HepG2 (cell line): ENCODE data around the gene AGAP1. TPM values are rescaled to one million over a fixed set of nuclear protein-coding genes. Genes with fewer than 3 reads are reported as not detected.

Experiments used
- CHD2 ChIP-seq: IDR thresholded peaks from 2 replicates; pipeline ENCODE4 v1.6.1; 2011; ENCODE audit warnings: low read depth, low read length, improper control_type of control experiment
- FOXK1 ChIP-seq: sonication (generic); formaldehyde crosslinking; IDR thresholded peaks from 2 replicates; pipeline ENCODE4 v1.4.0; 2020; ENCODE audit warnings: low read depth, missing genetic modification reagents, borderline replicate concordance
- HDAC1 ChIP-seq: sonication (generic); formaldehyde crosslinking; IDR thresholded peaks from 2 replicates; pipeline ENCODE4 v1.5.1; 2020; ENCODE audit warnings: mild to moderate bottlenecking, missing genetic modification reagents
- MIXL1 ChIP-seq: IDR thresholded peaks from 2 replicates; pipeline ENCODE4 v1.6.1; 2016
- SMAD9 ChIP-seq: sonication (generic); formaldehyde crosslinking; IDR thresholded peaks from 2 replicates; pipeline ENCODE4 v1.5.1; 2020; ENCODE audit warnings: mild to moderate bottlenecking, missing genetic modification reagents
- TSC22D2 ChIP-seq: sonication (generic); formaldehyde crosslinking; IDR thresholded peaks from 2 replicates; pipeline ENCODE4 v1.5.1; 2020; ENCODE audit warnings: missing genetic modification reagents, mild to moderate bottlenecking, borderline replicate concordance
- UBTF ChIP-seq: sonication (generic); formaldehyde crosslinking; IDR thresholded peaks from 2 replicates; pipeline ENCODE4 v1.4.0; 2020; ENCODE audit warnings: mild to moderate bottlenecking, missing genetic modification reagents
- ZFP90 ChIP-seq: sonication (generic); formaldehyde crosslinking; IDR thresholded peaks from 2 replicates; pipeline ENCODE4 v1.8.0; 2022; ENCODE audit warnings: missing genetic modification reagents, mild to moderate bottlenecking, inconsistent platforms, borderline replicate concordance
- ZKSCAN1 ChIP-seq: fragments of 150-350 bp; IDR thresholded peaks from 2 replicates; pipeline ENCODE4 v1.6.1; 2014; ENCODE audit warnings: low read length
- ZNF30 ChIP-seq: sonication (generic); formaldehyde crosslinking; IDR thresholded peaks from 2 replicates; pipeline ENCODE4 v1.5.0; 2020; ENCODE audit warnings: mild to moderate bottlenecking, missing genetic modification reagents
- ZSCAN30 ChIP-seq: sonication (generic); formaldehyde crosslinking; IDR thresholded peaks from 2 replicates; pipeline ENCODE4 v1.5.0; 2020; ENCODE audit warnings: mild to moderate bottlenecking, missing genetic modification reagents
- polyA plus RNA-seq, 8 experiments: library from polyadenylated mRNA; depleted of rRNA in 3 of 8; stranded (reverse) in 7 of 8; unstranded in 1 of 8; fragments of >200 nt; fragmentation: Illumina TruSeq in 4 of 8; extraction: Trizol in 4 of 8; gene quantifications; 2 replicates each; pipeline versions ENCODE4 v1.2.1 to v1.2.3, GENCODE V29; 2011 to 2016; ENCODE audit warnings: low read depth in 4 of 8, missing spikeins in 1 of 8, mixed read lengths in 1 of 8; ENCODE audit not compliant: insufficient read depth in 1 of 8
- total RNA-seq, 5 experiments: library from RNA; depleted of rRNA; stranded (reverse); fragments of >200 nt; fragmentation: Illumina TruSeq; extraction: Trizol; gene quantifications; 2 replicates each; pipeline ENCODE4 v1.2.3, GENCODE V29; 2016; ENCODE audit warnings: low read depth in 1 of 5
- TF ChIP-seq, protein P1 (sequence below): sonication (generic); formaldehyde crosslinking; IDR thresholded peaks from 2 replicates; pipeline ENCODE4 v1.4.0; 2020; ENCODE audit warnings: mild to moderate bottlenecking, missing genetic modification reagents, borderline replicate concordance

AGAP1 gene
- total and polyA plus RNA-seq, 2 of the 13 experiments (the other 11 are each of a cell fraction or from before 2014, with no cell fraction given) = 21.2 to 32.7 TPM

DNA sequence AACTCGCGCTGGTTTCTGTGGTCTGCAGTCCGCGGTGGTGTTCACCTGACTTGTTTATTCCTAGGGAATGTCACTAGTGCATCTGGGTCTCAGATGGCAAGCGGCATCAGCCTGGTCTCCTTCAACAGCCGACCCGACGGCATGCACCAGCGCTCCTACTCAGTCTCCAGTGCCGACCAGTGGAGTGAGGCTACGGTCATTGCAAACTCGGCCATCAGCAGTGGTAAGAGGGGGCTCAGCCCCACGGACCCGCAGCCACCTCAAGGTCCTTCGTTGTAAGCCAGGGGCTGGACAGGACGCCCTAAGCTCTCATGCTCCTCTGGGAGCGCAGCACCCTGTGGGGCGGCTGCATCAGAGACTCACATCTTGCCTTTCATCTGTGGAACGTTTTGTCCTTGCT lies 436.9 kb downstream of the AGAP1 start (continued):
- TF ChIP-seq ZSCAN30 (CRISPR knock-in tag) (no peak), ZKSCAN1 (no peak), HDAC1 (CRISPR knock-in tag) (no peak), MIXL1 (no peak), ZNF30 (CRISPR knock-in tag) (no peak), FOXK1 (CRISPR knock-in tag) (no peak), ZFP90 (no peak), UBTF (no peak), TSC22D2 (CRISPR knock-in tag) (no peak), SMAD9 (CRISPR knock-in tag) (no peak), CHD2 (no peak)
- TF ChIP-seq, protein P1, sequence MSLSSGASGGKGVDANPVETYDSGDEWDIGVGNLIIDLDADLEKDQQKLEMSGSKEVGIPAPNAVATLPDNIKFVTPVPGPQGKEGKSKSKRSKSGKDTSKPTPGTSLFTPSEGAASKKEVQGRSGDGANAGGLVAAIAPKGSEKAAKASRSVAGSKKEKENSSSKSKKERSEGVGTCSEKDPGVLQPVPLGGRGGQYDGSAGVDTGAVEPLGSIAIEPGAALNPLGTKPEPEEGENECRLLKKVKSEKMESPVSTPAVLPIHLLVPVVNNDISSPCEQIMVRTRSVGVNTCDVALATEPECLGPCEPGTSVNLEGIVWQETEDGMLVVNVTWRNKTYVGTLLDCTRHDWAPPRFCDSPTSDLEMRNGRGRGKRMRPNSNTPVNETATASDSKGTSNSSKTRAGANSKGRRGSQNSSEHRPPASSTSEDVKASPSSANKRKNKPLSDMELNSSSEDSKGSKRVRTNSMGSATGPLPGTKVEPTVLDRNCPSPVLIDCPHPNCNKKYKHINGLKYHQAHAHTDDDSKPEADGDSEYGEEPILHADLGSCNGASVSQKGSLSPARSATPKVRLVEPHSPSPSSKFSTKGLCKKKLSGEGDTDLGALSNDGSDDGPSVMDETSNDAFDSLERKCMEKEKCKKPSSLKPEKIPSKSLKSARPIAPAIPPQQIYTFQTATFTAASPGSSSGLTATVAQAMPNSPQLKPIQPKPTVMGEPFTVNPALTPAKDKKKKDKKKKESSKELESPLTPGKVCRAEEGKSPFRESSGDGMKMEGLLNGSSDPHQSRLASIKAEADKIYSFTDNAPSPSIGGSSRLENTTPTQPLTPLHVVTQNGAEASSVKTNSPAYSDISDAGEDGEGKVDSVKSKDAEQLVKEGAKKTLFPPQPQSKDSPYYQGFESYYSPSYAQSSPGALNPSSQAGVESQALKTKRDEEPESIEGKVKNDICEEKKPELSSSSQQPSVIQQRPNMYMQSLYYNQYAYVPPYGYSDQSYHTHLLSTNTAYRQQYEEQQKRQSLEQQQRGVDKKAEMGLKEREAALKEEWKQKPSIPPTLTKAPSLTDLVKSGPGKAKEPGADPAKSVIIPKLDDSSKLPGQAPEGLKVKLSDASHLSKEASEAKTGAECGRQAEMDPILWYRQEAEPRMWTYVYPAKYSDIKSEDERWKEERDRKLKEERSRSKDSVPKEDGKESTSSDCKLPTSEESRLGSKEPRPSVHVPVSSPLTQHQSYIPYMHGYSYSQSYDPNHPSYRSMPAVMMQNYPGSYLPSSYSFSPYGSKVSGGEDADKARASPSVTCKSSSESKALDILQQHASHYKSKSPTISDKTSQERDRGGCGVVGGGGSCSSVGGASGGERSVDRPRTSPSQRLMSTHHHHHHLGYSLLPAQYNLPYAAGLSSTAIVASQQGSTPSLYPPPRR (CRISPR knock-in tag) = no peak
- TF ChIP-seq, all 625 proteins: peak for 0
